Measurements from ENCODE around the gene ZMYND10. TPM values are rescaled to one million over a fixed set of nuclear protein-coding genes. Genes with fewer than 3 reads are reported as not detected.
A peak's percentile ranks its signal among the peaks of the same experiment; 100 is the strongest.

ZMYND10 gene
- total RNA-seq, 2 donors from 2014 or later = 3.9 to 10.9 TPM

DNA sequence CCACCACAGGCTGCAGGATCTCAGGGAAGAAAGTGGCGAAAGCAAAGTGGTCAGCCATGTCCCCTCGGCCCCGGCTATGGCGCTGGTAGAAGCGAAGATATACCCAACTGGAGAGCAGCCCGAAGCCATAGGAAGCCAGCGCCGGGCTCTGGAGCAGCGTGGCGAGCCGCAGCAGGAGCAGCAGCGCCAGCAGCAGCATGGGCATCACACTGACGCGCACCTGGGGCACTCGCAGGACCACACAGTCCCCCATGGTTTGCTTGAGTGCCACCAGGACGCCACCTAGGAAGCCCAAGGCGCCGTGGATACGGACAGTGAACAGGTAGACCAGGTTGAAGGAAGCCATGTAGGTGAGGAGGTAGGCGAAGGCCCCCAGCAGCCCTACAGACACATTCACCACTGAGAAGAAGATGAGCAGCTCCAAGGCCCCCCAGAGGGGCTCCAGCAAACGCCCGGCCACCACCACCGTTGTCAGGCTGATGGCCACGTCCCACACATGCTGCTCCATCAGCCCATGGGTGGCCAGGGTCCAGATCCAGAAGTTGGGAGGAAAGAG is 12.9 kb upstream of the ZMYND10 start:
- Mint-ChIP-seq H3K4me1 (peaks cover 15% of the 10 kb centered on the region), H3K27me3 (no peaks in the 10 kb centered on the region), H3K9me3 (no peaks in the 10 kb centered on the region), H3K4me3 (peak overlapping the region; percentile 93), H3K36me3 (ENCODE audit: low read depth) (peaks cover 47% of the 10 kb centered on the region), H3K27ac (peak overlapping the region; percentile 97)
- ATAC-seq (replicated peaks) = no peak

DNA sequence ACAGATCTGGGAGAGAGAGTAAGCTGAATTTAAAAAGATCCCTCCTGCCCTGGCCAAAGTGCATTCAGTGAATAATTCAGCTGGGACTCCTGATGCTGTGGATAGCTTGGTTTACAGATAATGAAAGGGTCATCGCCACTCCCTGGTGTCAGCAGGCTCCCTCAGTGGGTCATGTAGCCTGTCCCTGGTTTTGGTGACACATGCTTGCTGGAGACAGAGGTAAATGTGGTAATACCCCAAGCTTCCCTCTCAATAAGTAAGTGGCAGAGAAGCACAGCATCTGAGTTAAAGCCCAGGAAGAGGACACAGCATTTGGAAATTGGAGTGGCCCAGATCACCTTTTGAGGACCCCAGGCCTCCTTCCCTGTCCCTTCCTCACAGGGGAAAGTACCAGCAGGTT is 11.9 kb upstream of the ZMYND10 start:
- H3K4me1 Mint-ChIP-seq = peaks cover 15% of the 10 kb centered on the region
- H3K4me3 Mint-ChIP-seq = peak overlapping the region; percentile 93
- no peak for ATAC-seq (replicated peaks)
- H3K9me3 Mint-ChIP-seq = no peaks in the 10 kb centered on the region
- H3K27ac Mint-ChIP-seq = peak overlapping the region; percentile 97
- no peaks in the 10 kb centered on the region for H3K27me3 Mint-ChIP-seq
- peaks cover 56% of the 10 kb centered on the region for H3K36me3 Mint-ChIP-seq (ENCODE audit: low read depth)

DNA sequence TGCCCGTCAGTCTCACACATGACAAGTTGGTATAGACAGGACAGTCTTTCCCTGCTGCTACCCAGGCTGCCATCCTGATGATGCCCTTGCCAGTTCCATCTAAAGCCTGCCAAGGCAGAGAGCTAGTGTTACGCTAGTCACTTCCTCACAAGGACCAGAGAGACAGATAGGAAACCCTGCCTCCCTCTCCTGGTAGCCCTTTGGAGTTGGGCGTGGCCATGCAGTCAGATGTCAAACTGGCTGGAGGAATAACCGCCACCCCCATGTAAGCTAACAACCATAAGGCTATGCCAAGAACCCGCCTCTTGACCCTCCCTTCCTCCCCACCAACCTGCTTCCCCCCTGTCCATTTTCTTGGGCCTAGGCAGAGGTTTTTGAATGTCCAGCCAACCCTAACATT is 11.0 kb upstream of the ZMYND10 start:
- Mint-ChIP-seq H3K27ac (peak overlapping the region; percentile 97), H3K4me3 (peak overlapping the region; percentile 93), H3K9me3 (no peaks in the 10 kb centered on the region), H3K36me3 (ENCODE audit: low read depth) (peaks cover 64% of the 10 kb centered on the region), H3K27me3 (no peaks in the 10 kb centered on the region), H3K4me1 (peaks cover 15% of the 10 kb centered on the region)
- ATAC-seq (replicated peaks) = no peak

DNA sequence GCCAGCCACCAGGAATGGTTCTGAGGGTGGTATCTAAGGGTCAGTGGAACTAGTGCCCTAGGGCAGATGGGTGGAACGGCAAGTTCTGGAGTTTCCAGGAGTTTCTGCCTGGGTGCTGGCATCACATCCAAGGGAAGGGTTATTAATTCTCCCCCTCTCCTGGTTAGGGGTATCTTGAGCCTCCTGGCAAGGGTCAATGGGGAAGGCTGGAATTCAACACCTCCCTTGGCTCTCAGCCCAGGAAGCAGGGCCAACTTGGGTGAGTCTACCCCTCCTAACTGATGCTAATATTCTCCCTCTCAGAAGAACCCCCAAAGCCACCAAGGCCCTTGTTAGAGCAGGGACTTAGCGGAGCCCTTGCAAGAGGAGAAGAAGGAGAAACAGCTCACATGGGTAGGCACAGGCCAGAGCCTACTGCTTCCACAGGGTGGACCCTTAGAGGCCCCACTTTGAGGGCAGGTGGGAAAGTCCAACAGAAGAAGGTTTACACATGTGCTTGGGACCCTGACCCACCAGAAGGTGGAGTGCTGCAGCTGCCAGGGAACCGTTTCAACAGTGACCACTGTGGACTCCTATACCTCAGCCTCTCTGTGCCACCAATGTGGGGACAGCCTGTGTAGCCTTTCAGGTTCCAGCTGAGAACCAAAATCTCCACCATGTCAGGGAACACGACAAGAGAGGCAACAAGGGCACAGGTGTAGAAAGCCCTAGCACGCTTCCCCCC is 10.5 kb upstream of the ZMYND10 start:
- Mint-ChIP-seq H3K36me3 (ENCODE audit: low read depth) (peaks cover 70% of the 10 kb centered on the region), H3K4me1 (peaks cover 15% of the 10 kb centered on the region), H3K27ac (peak overlapping the region; percentile 97), H3K27me3 (no peaks in the 10 kb centered on the region), H3K4me3 (peak overlapping the region; percentile 93), H3K9me3 (no peaks in the 10 kb centered on the region)
- no peak for ATAC-seq (replicated peaks)

DNA sequence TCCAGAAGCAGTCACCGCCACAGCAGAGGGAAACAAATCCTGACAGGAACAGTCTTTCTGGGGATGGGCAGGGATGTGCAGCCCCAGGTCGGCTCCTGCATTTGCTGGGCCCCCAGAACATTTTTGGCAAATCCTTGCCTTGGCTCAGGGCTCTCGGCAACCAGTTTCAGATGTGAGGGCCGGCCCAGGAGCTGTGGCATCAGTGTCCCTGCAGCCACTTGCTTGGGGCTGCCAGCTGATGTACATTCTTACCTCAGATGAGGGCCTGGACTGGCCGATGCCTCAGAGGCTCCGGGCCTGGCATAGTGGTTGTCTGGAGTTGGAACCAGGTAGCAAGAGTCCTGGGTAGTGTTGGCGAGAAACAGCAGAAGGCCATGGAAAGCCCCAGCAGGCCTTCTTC is 9.3 kb upstream of the ZMYND10 start:
- Mint-ChIP-seq H3K27me3 (no peaks in the 10 kb centered on the region), H3K27ac (no peak overlapping the region), H3K36me3 (ENCODE audit: low read depth) (peaks cover 81% of the 10 kb centered on the region), H3K4me3 (no peak overlapping the region), H3K9me3 (no peaks in the 10 kb centered on the region), H3K4me1 (peaks cover 21% of the 10 kb centered on the region)
- no peak for ATAC-seq (replicated peaks)

DNA sequence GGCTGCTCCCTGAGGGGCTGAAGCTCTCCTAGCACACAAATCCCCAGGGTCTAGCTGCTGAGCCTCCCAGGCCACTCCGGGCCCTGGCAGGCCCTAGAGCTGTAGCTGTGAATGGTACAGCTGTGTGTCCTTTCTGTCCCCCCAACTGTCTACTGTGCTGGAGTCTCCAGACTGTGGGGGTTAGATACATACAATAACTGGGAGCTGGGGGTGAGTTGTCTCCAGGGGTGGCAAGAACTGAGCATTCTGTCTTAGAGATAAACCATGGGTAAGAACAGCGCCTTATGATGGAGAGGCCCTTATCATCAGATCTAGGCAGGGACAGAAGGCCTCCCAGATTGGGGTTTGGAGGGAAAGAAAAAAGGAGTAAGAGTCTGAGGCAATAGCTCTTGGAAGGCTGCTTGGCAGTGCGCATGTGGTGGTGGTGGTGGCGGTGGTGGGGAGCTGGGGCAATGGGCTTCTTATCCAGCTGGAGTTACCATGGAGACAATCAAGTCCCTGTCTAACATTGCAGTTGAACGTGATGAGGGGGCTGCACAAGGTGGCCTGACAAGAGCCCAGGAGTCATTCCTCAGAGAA is 8.7 kb upstream of the ZMYND10 start:
- Mint-ChIP-seq H3K4me3 (no peak overlapping the region), H3K36me3 (ENCODE audit: low read depth) (peaks cover 82% of the 10 kb centered on the region), H3K4me1 (peaks cover 23% of the 10 kb centered on the region), H3K27me3 (no peaks in the 10 kb centered on the region), H3K27ac (peak overlapping the region; percentile 16), H3K9me3 (no peaks in the 10 kb centered on the region)
- no peak for ATAC-seq (replicated peaks)

DNA sequence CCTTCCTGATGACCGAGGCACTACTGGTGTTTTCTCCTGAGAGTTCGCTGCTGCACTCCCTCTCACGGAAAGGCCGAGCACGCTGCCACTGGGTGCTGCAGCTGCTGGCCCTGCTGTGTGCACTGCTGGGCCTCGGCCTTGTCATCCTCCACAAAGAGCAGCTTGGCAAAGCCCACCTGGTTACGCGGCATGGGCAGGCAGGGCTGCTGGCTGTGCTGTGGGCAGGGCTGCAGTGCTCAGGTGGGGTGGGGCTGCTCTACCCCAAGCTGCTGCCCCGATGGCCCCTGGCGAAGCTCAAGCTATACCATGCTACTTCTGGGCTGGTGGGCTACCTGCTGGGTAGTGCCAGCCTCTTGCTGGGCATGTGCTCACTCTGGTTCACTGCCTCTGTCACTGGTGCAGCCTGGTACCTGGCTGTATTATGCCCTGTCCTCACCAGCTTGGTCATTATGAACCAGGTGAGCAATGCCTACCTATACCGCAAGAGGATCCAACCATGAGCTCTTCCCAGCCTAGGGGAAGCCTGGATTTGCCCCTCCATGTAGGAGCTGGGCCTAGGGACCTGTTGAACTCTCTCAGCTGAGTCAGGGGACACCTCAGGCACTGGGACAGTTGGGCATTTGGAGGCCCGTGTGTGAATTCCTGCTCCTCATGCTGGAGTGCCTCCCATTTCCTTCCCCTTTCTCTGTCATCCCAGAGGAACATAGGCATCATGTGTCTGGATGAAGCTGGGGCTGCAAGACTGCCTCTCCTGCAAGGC is 7.9 kb upstream of the ZMYND10 start:
- Mint-ChIP-seq H3K36me3 (ENCODE audit: low read depth) (peaks cover 84% of the 10 kb centered on the region), H3K27ac (no peak overlapping the region), H3K9me3 (no peaks in the 10 kb centered on the region), H3K4me1 (peaks cover 24% of the 10 kb centered on the region), H3K27me3 (no peaks in the 10 kb centered on the region), H3K4me3 (peak overlapping the region; percentile 16)
- ATAC-seq (replicated peaks) = no peak

DNA sequence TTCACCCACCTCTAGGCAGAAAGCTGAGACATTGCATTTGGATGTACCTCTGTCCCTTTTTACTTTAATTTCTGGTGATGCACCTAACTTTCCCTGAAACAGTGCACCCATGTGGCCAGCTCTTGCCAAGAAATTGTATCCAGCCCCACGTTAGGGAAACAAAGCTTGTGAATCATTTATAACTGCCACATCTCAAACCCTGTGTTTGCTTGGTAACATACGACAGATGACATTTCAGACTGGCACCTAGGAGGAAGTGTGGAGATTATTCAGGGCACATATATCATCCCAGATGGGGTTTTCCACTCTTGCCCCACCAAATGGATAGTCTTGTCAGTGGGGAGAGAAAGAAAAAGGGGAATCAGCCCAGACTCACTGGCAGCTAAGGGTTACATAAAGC is 7.2 kb upstream of the ZMYND10 start:
- Mint-ChIP-seq H3K4me3 (peak overlapping the region; percentile 16), H3K4me1 (peaks cover 17% of the 10 kb centered on the region)

DNA sequence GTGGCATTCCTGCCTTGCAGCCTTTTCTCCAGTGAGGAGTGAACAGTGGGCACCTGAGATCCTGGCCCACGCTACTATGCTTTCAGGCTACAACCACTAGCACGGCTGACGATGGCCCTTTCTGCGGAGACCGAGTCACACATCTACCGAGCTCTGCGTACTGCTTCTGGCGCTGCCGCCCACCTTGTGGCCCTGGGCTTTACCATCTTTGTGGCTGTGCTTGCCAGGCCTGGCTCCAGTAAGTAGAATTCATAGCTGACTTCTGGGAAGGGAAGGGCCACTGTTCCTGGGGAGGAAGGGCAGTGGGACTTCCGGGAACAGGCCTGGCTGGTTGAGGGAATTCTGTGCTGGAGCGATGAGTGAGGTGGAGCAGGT is 5.8 kb upstream of the ZMYND10 start:
- peak; percentile 9 for ATAC-seq (replicated peaks)
- peak overlapping the region; percentile 97 for H3K27ac Mint-ChIP-seq

More for the DNA sequence above, 7.2 kb upstream of the ZMYND10 start:
- Mint-ChIP-seq H3K36me3 (ENCODE audit: low read depth) (peaks cover 84% of the 10 kb centered on the region), H3K27ac (no peak overlapping the region), H3K9me3 (no peaks in the 10 kb centered on the region), H3K27me3 (no peaks in the 10 kb centered on the region)
- no peak for ATAC-seq (replicated peaks)

DNA sequence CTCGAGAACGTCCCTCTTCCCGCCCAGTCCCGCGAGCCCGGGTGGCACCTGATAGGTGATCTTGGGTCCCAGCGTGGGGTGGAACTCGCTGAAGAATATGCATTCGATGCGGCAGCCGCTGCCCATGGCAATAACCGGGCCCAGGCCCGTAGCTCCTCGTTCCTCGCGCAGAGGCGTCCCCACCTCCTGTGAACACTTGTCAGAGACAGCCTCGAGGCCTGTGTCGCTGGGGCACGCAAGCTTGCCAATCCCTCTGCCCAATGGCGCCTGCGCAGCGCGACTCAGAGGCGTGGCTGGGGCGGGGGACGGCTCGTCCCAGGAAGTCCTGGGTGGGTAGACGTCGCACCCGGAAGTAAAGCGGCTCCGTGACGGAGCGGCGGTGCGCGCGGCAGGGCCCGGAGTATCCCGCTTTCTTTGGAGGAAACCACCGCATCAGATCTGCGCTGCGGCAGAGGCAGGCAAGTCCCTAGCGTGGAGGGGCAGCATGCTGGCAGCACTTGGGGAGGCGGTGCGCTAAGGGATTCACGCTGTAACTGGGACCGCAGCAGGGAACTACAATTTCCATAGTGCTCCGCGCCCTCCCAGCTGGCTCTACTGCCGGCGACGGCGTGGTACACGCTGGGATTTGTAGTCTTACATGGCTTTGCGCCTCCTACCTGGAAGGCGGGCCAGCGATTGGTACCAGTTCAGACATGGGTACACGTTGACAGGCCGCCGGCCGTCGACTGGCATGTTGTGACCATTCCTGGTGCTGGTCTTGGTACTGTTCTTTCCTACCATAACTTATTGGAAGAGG is 5.2 kb upstream of the ZMYND10 start, which contains the start of the genes CYB561D2 and NPRL2:
Gene CYB561D2, plus strand, starts transcription at position 336 of the 796 bp plus-strand sequence. CDS start 572 bp downstream, outside the sequence.
Gene NPRL2, minus strand, starts transcription at position 249 of the 796 bp plus-strand sequence. Its CDS starts 123 bp downstream, at position 126.
- peaks cover 87% of the 10 kb centered on the region for H3K36me3 Mint-ChIP-seq (ENCODE audit: low read depth)
- H3K9me3 Mint-ChIP-seq = no peaks in the 10 kb centered on the region
- H3K4me3 Mint-ChIP-seq = peak within 1 kb of the TSS; percentile 98
- peak; percentile 94 for ATAC-seq (replicated peaks)
- H3K4me1 Mint-ChIP-seq = peaks cover 19% of the 10 kb centered on the region
- peak within 1 kb of the TSS; percentile 97 for H3K27ac Mint-ChIP-seq
- H3K27me3 Mint-ChIP-seq = no peaks in the 10 kb centered on the region

More for the DNA sequence above, 5.8 kb upstream of the ZMYND10 start:
- peak overlapping the region; percentile 98 for H3K4me3 Mint-ChIP-seq
- no peaks in the 10 kb centered on the region for H3K27me3 Mint-ChIP-seq
- peaks cover 87% of the 10 kb centered on the region for H3K36me3 Mint-ChIP-seq (ENCODE audit: low read depth)
- peaks cover 15% of the 10 kb centered on the region for H3K4me1 Mint-ChIP-seq
- no peaks in the 10 kb centered on the region for H3K9me3 Mint-ChIP-seq

DNA sequence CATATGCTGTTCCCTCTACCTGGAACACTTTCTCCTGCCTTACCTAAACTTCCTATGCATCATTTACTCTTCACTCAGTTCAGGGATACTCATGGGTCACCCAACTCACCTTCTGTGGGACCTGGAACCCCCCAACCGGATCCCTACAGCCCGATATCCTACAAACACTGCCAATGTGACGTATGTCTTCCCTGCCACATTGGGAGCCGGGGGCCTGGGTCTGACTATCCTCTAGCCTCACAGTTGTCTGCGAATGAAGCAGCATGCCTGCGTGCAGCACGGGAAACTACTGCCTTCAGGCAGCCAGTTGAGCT is 4.6 kb upstream of the ZMYND10 start:
- H3K4me1 Mint-ChIP-seq = peaks cover 20% of the 10 kb centered on the region
- peak overlapping the region; percentile 97 for H3K27ac Mint-ChIP-seq
- H3K9me3 Mint-ChIP-seq = no peaks in the 10 kb centered on the region
- no peaks in the 10 kb centered on the region for H3K27me3 Mint-ChIP-seq
- peaks cover 82% of the 10 kb centered on the region for H3K36me3 Mint-ChIP-seq (ENCODE audit: low read depth)
- peak overlapping the region; percentile 98 for H3K4me3 Mint-ChIP-seq
- ATAC-seq (replicated peaks) = no peak

DNA sequence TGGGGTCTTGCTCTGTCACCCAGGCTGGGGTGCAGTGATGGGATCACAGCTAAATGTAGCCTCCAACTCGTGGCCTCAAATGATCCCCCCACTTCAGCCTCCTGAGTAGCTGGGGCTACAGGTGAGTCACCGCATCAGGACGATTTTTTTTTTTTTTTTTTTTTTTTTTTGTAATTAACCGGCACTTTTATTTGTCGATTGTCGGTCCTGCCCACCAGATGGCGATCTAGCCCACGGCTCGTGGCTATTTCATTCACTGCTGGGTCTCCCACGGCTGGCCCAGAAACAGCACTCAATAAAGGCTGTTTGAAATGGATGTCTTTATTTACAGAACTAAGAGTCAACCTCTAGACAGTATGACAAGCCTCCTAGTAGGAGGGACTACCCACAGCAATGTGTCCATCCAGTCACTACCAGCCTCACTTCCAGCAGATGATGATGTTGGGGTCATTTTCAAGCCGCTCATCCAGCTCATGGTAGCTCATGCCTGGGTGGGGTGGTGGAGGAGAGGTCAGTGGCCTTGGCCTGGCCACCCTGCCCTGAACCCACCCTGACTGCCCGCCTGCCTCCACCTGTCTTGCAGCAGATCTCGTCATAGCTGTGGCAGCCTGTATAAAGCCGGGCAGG is 1.8 kb upstream of the ZMYND10 start:
- no peaks in the 10 kb centered on the region for H3K9me3 Mint-ChIP-seq
- no peak overlapping the region for H3K27ac Mint-ChIP-seq
- no peak overlapping the region for H3K4me3 Mint-ChIP-seq
- no peak for ATAC-seq (replicated peaks)
- peaks cover 20% of the 10 kb centered on the region for H3K4me1 Mint-ChIP-seq
- H3K27me3 Mint-ChIP-seq = no peaks in the 10 kb centered on the region
- peaks cover 57% of the 10 kb centered on the region for H3K36me3 Mint-ChIP-seq (ENCODE audit: low read depth)

DNA sequence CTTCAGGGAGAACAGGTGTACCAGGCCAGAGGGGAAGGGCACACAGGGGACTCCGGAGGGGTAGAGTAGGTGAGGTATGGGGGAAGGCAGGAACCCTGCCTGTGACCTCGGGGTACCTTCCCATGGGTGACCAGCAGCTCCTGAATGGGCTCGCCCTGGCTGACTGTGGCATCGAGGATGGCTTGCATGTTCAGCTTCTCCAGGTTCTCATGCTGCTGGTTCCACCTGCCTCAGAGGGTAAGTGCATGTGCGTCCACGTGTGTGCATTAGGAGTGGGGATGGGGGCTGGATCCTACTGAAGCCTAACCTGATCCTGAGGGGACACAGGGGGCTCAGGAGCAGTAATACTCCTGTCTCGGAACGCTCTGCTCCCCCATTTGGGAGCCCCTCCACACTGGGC is 524 bp downstream of the ZMYND10 start:
- ATAC-seq (replicated peaks) = no peak
- H3K36me3 Mint-ChIP-seq (ENCODE audit: low read depth) = peaks cover 37% of the 10 kb centered on the region
- H3K27ac Mint-ChIP-seq = no peak overlapping the region
- no peaks in the 10 kb centered on the region for H3K9me3 Mint-ChIP-seq
- peak overlapping the region; percentile 80 for H3K4me3 Mint-ChIP-seq
- H3K27me3 Mint-ChIP-seq = no peaks in the 10 kb centered on the region
- peaks cover 16% of the 10 kb centered on the region for H3K4me1 Mint-ChIP-seq
